ENCODE data around the gene PVALB.

PVALB gene

GRCh38 chr22:36770513-36771231 is 46.2 kb downstream of the PVALB start:
- DNase-seq = no peak

- no peak for DNase-seq
Observed at GRCh38 chr22:36769541-36770512, 47.0 kb downstream of the PVALB start.

GRCh38 chr22:36768616-36769015 is 48.2 kb downstream of the PVALB start:
- no peak for DNase-seq

GRCh38 chr22:36768141-36768540 is 48.7 kb downstream of the PVALB start:
- no peak for DNase-seq

GRCh38 chr22:36767035-36767775 is 49.6 kb downstream of the PVALB start:
- no peak for DNase-seq

GRCh38 chr22:36765943-36766450 is 50.8 kb downstream of the PVALB start:
- no peak for DNase-seq

GRCh38 chr22:36765131-36765942 is 51.5 kb downstream of the PVALB start:
- DNase-seq = no peak

GRCh38 chr22:36764641-36765040 is 52.2 kb downstream of the PVALB start:
- DNase-seq = no peak

- DNase-seq = no peak
Observed at GRCh38 chr22:36764060-36764459, 52.8 kb downstream of the PVALB start.

- DNase-seq = no peak
Observed at GRCh38 chr22:36763576-36763975, 53.3 kb downstream of the PVALB start.

GRCh38 chr22:36762687-36763260 is 54.1 kb downstream of the PVALB start:
- DNase-seq = no peak

- DNase-seq = no peak
Observed at GRCh38 chr22:36761553-36762240, 55.1 kb downstream of the PVALB start.

- DNase-seq = no peak
Observed at GRCh38 chr22:36760786-36761185, 56.0 kb downstream of the PVALB start.

- DNase-seq = no peak
Observed at GRCh38 chr22:36759481-36760159, 57.2 kb downstream of the PVALB start.

- no peak for DNase-seq
Observed at GRCh38 chr22:36758792-36759271, 58.0 kb downstream of the PVALB start.

GRCh38 chr22:36757668-36758211 is 59.1 kb downstream of the PVALB start:
- peak; percentile 47 for DNase-seq

- DNase-seq = no peak
Observed at GRCh38 chr22:36756746-36757655, 59.8 kb downstream of the PVALB start.

GRCh38 chr22:36756031-36756430 is 60.8 kb downstream of the PVALB start:
- no peak for DNase-seq

GRCh38 chr22:36755316-36755715 is 61.5 kb downstream of the PVALB start:
- DNase-seq = no peak
